H9 (cell line): Measurements from ENCODE around the gene MYLK. TPM values are rescaled to one million over a fixed set of nuclear protein-coding genes. Genes with fewer than 3 reads are reported as not detected.

ENCODE experiments used
- DNase-seq: peaks from one replicate; pipeline ENCODE4 v3.0.0-alpha.2; 2017
- H2AFZ ChIP-seq: one replicate; pipeline ENCODE4 v1.6.1; 2013; ENCODE audit warnings: mild to moderate bottlenecking, low read length, control low read depth, moderate library complexity
- H2AK5ac ChIP-seq: 2 replicates; pipeline ENCODE4 v1.6.1; 2013; ENCODE audit warnings: low read length, control low read depth, mixed read lengths; ENCODE audit not compliant: insufficient read length
- H2BK120ac ChIP-seq: one replicate; pipeline ENCODE4 v1.6.1; 2013; ENCODE audit warnings: low read depth, mild to moderate bottlenecking, low read length, control low read depth, inconsistent platforms; ENCODE audit not compliant: poor library complexity, severe bottlenecking
- H2BK12ac ChIP-seq: 2 replicates; pipeline ENCODE4 v1.6.1; 2013; ENCODE audit warnings: low read length, control low read depth, mixed read lengths, low read depth; ENCODE audit not compliant: insufficient read length
- H2BK15ac ChIP-seq: 2 replicates; pipeline ENCODE4 v1.6.1; 2013; ENCODE audit warnings: low read depth, low read length, control low read depth
- H2BK20ac ChIP-seq: one replicate; pipeline ENCODE4 v1.6.1; 2013; ENCODE audit warnings: low read depth, mild to moderate bottlenecking, low read length, control low read depth, inconsistent platforms; ENCODE audit not compliant: poor library complexity, severe bottlenecking
- H2BK5ac ChIP-seq: 2 replicates; pipeline ENCODE4 v1.6.1; 2013; ENCODE audit warnings: low read length, control low read depth, mixed read lengths; ENCODE audit not compliant: insufficient read length
- H3K14ac ChIP-seq: 2 replicates; pipeline ENCODE4 v1.6.1; 2013; ENCODE audit warnings: low read length, control low read depth; ENCODE audit not compliant: insufficient read depth
- H3K18ac ChIP-seq: 2 replicates; pipeline ENCODE4 v1.6.1; 2013; ENCODE audit warnings: low read depth, mild to moderate bottlenecking, mixed read lengths, low read length, control low read depth; ENCODE audit not compliant: insufficient read length
- H3K23ac ChIP-seq: 2 replicates; pipeline ENCODE4 v1.6.1; 2013; ENCODE audit warnings: low read length, control low read depth, mixed read lengths, low read depth; ENCODE audit not compliant: insufficient read length
- H3K23me2 ChIP-seq: 2 replicates; pipeline ENCODE4 v1.6.1; 2013; ENCODE audit warnings: low read depth, mild to moderate bottlenecking, mixed read lengths, low read length, control low read depth; ENCODE audit not compliant: insufficient read length, poor library complexity, severe bottlenecking
- H3K27ac ChIP-seq: 2 replicates; pipeline ENCODE4 v1.5.1; 2013; ENCODE audit warnings: low read length, control low read depth, mixed read lengths, low read depth; ENCODE audit not compliant: insufficient read length
- H3K27me3 ChIP-seq: 2 replicates; pipeline ENCODE4 v1.6.1; 2013; ENCODE audit warnings: low read length, control low read depth, inconsistent platforms; ENCODE audit not compliant: insufficient read depth
- H3K4ac ChIP-seq: 2 replicates; pipeline ENCODE4 v1.6.1; 2013; ENCODE audit warnings: low read depth, mild to moderate bottlenecking, control low read depth, inconsistent platforms, low read length, moderate library complexity
- H3K4me1 ChIP-seq: 2 replicates; pipeline ENCODE4 v1.6.1; 2013; ENCODE audit warnings: low read length, control low read depth, inconsistent platforms; ENCODE audit not compliant: insufficient read depth
- H3K4me2 ChIP-seq: 2 replicates; pipeline ENCODE4 v1.6.1; 2013; ENCODE audit warnings: low read length, control low read depth, mixed read lengths; ENCODE audit not compliant: insufficient read length, insufficient read depth
- H3K56ac ChIP-seq: 2 replicates; pipeline ENCODE4 v1.6.1; 2013; ENCODE audit warnings: low read depth, mild to moderate bottlenecking, mixed read lengths, low read length, control low read depth; ENCODE audit not compliant: insufficient read length
- H3K79me1 ChIP-seq: 2 replicates; pipeline ENCODE4 v1.6.1; 2013; ENCODE audit warnings: low read depth, mild to moderate bottlenecking, moderate library complexity, low read length, control low read depth, inconsistent platforms; ENCODE audit not compliant: insufficient read depth, poor library complexity, severe bottlenecking
- H3K79me2 ChIP-seq: 2 replicates; pipeline ENCODE4 v1.6.1; 2013; ENCODE audit warnings: low read length, control low read depth, inconsistent platforms; ENCODE audit not compliant: insufficient read depth
- H3K9ac ChIP-seq: 2 replicates; pipeline ENCODE4 v1.6.1; 2013; ENCODE audit warnings: low read length, control low read depth, mixed read lengths; ENCODE audit not compliant: insufficient read length; ENCODE audit errors: extremely low read depth
- H3K9me3 ChIP-seq: one replicate; pipeline ENCODE4 v1.6.1; 2013; ENCODE audit warnings: low read depth, low read length, inconsistent platforms; ENCODE audit not compliant: control insufficient read depth
- H3T11ph ChIP-seq: one replicate; pipeline ENCODE4 v1.6.1; 2013; ENCODE audit warnings: mild to moderate bottlenecking, low read length, control low read depth, inconsistent platforms
- H4K20me1 ChIP-seq: one replicate; pipeline ENCODE4 v1.6.1; 2013; ENCODE audit not compliant: control insufficient read depth, insufficient read length, insufficient read depth
- H4K5ac ChIP-seq: 2 replicates; pipeline ENCODE4 v1.6.1; 2013; ENCODE audit warnings: low read depth, mild to moderate bottlenecking, mixed read lengths, low read length, control low read depth; ENCODE audit not compliant: insufficient read length
- H4K8ac ChIP-seq: replicated peaks from 2 replicates; pipeline ENCODE4 v1.6.1; 2013; ENCODE audit warnings: low read length, control low read depth, mixed read lengths, low read depth; ENCODE audit not compliant: insufficient read length
- H4K91ac ChIP-seq: 2 replicates; pipeline ENCODE4 v1.6.1; 2013; ENCODE audit warnings: low read depth, mild to moderate bottlenecking, moderate library complexity, mixed read lengths, low read length, control low read depth; ENCODE audit not compliant: insufficient read length
- H3K27ac Mint-ChIP-seq, 3 experiments: 2 replicates in 2 of 3; 3 replicates in 1 of 3; pipeline ENCODE4 v1.8.0; 2020 to 2021; ENCODE audit warnings: mixed read lengths in 3 of 3, mild to moderate bottlenecking in 1 of 3, moderate library complexity in 1 of 3
- H3K27me3 Mint-ChIP-seq: 2 replicates; pipeline ENCODE4 v1.8.0; 2021; ENCODE audit warnings: low read depth, mild to moderate bottlenecking, moderate library complexity, mixed read lengths
- H3K36me3 Mint-ChIP-seq, 3 experiments: 2 replicates in 2 of 3; 3 replicates in 1 of 3; pipeline ENCODE4 v1.8.0; 2020 to 2021; ENCODE audit warnings: low read depth in 3 of 3, mixed read lengths in 3 of 3; ENCODE audit not compliant: insufficient read depth in 1 of 3
- H3K4me1 Mint-ChIP-seq, 2 experiments: 2 replicates each; pipeline ENCODE4 v1.8.0; 2020; ENCODE audit warnings: mixed read lengths in 2 of 2
- H3K4me3 Mint-ChIP-seq, 2 experiments: 2 replicates in 1 of 2; 3 replicates in 1 of 2; pipeline ENCODE4 v1.8.0; 2020 to 2021; ENCODE audit warnings: mild to moderate bottlenecking in 2 of 2, mixed read lengths in 2 of 2, moderate library complexity in 1 of 2
- H3K9me3 Mint-ChIP-seq, 2 experiments: 2 replicates in 1 of 2; 3 replicates in 1 of 2; pipeline ENCODE4 v1.8.0; 2020; ENCODE audit warnings: mild to moderate bottlenecking in 2 of 2, mixed read lengths in 2 of 2, moderate library complexity in 1 of 2
- CTCF ChIP-seq: fragments of 200-600 bp; sonication (generic); conservative IDR thresholded peaks from 3 replicates; pipeline ENCODE4 v1.8.0; 2021; ENCODE audit warnings: antibody characterized with exemption, mild to moderate bottlenecking
- WGBS: extraction: QIAGEN DNeasy Blood & Tissue Kit; methylation state at CpG from one replicate; pipeline ENCODE4 v1.1.7; 2013; ENCODE audit warnings: missing lambda C conversion rate, low lambda C conversion rate, mixed read lengths; ENCODE audit not compliant: insufficient read length; ENCODE audit errors: extremely low coverage; 5-methylcytosine and 5-hydroxymethylcytosine counted together
- total RNA-seq: library from RNA; stranded (reverse); gene quantifications from 2 replicates; pipeline ENCODE4 v1.2.1, GENCODE V29; 2021

Gene MYLK
- total RNA-seq, 1 experiment from 2014 or later = 10.1 TPM

GRCh38 chr3:123635217-123635616 lies 248.9 kb downstream of the MYLK start:
- Mint-ChIP-seq H3K4me1 (peaks cover 43 to 60% of the 10 kb centered on the region in 2 experiments), H3K27ac (0 out of 7 replicates have a peak overlapping the region, but pooled peaks of 1 of the 3 experiments have one; percentile 70), H3K27me3 (no peaks in the 10 kb centered on the region), H3K4me3 (peak overlapping the region in 1 of 2 experiments; percentile 38; a peak in 1 of 5 replicates), H3K9me3 (no peaks in the 10 kb centered on the region), H3K36me3 (peaks cover 0 to 3% (median 0%) of the 10 kb centered on the region in 3 experiments; a peak in 1 of 7 replicates)
- no peak overlapping the region for H2BK5ac ChIP-seq
- no peak overlapping the region for H3K14ac ChIP-seq
- H3K4me2 ChIP-seq = no peak overlapping the region
- H3T11ph ChIP-seq = no peak overlapping the region
- no peak overlapping the region for H3K56ac ChIP-seq
- no CpG with 5 or more reads among the region's 4 CpGs for WGBS
- no peaks in the 10 kb centered on the region for H4K20me1 ChIP-seq
- no peak overlapping the region for H4K5ac ChIP-seq
- no peak for TF ChIP-seq CTCF
- no peak overlapping the region for H2BK12ac ChIP-seq
- no peak overlapping the region for H2AFZ ChIP-seq
- no peak overlapping the region for H3K9ac ChIP-seq
- H3K4me1 ChIP-seq = peaks cover 4% of the 10 kb centered on the region; the same call in 1 of the 2 replicates
- no peak overlapping the region for H4K8ac ChIP-seq
- no peak overlapping the region for H2AK5ac ChIP-seq
- no peak overlapping the region for H2BK120ac ChIP-seq
- no peaks in the 10 kb centered on the region for H3K79me1 ChIP-seq
- no peak overlapping the region for H3K23ac ChIP-seq
- H3K27me3 ChIP-seq = no peaks in the 10 kb centered on the region
- H2BK15ac ChIP-seq = no peak overlapping the region
- DNase-seq = no peak
- H3K27ac ChIP-seq = no peak overlapping the region
- no peaks in the 10 kb centered on the region for H3K9me3 ChIP-seq
- H3K79me2 ChIP-seq = no peaks in the 10 kb centered on the region
- H3K23me2 ChIP-seq = no peaks in the 10 kb centered on the region
- peak overlapping the region; percentile 3 for H3K18ac ChIP-seq
- H2BK20ac ChIP-seq = no peak overlapping the region
- no peak overlapping the region for H4K91ac ChIP-seq
- no peak overlapping the region for H3K4ac ChIP-seq
